HepG2 (cell line): ENCODE measurements around the gene PWWP2A.

Experiments used
- AHR ChIP-seq: IDR thresholded peaks from 2 replicates; pipeline ENCODE4 v1.6.1; 2018; ENCODE audit warnings: missing genetic modification reagents, missing compliant biosample characterization
- CREB1 ChIP-seq, 2 experiments: fragments of 450-650 bp in 1 of 2; IDR thresholded peaks; 2 replicates each; pipeline ENCODE4 v1.6.1; 2016 to 2017; ENCODE audit warnings: control low read depth in 1 of 2, mild to moderate bottlenecking in 1 of 2, missing compliant biosample characterization in 1 of 2, missing genetic modification characterization in 1 of 2
- NCOA1 ChIP-seq: sonication (generic); formaldehyde crosslinking; IDR thresholded peaks from 2 replicates; pipeline ENCODE4 v1.9.0; 2021; ENCODE audit warnings: missing genetic modification reagents
- POLR2A ChIP-seq, 2 experiments: IDR thresholded peaks; 2 replicates each; pipeline ENCODE4 v1.6.1; 2011; ENCODE audit warnings: low read depth in 2 of 2, low read length in 2 of 2, mild to moderate bottlenecking in 1 of 2, moderate library complexity in 1 of 2; ENCODE audit not compliant: insufficient read depth in 1 of 2
- RFX5 ChIP-seq: IDR thresholded peaks from 2 replicates; pipeline ENCODE4 v1.6.1; 2011; ENCODE audit warnings: low read depth, low read length, improper control_type of control experiment
- RXRA ChIP-seq: sonication (generic); formaldehyde crosslinking; IDR thresholded peaks from 2 replicates; pipeline ENCODE4 v1.5.1; 2020; ENCODE audit warnings: missing genetic modification reagents
- SNAPC5 ChIP-seq: sonication (generic); formaldehyde crosslinking; IDR thresholded peaks from 2 replicates; pipeline ENCODE4 v1.8.1; 2023; ENCODE audit warnings: mild to moderate bottlenecking, missing genetic modification reagents, borderline replicate concordance
- USF2 ChIP-seq, 2 experiments: sonication (generic) in 1 of 2; formaldehyde crosslinking in 1 of 2; IDR thresholded peaks; 2 replicates each; pipeline versions ENCODE4 v1.5.1 to v1.6.1; 2011 to 2020; ENCODE audit warnings: borderline replicate concordance in 1 of 2, low read depth in 1 of 2, low read length in 1 of 2, mild to moderate bottlenecking in 1 of 2, missing genetic modification reagents in 1 of 2, moderate library complexity in 1 of 2
- ZFP36L1 ChIP-seq: sonication (generic); formaldehyde crosslinking; IDR thresholded peaks from 2 replicates; pipeline ENCODE4 v1.8.0; 2022; ENCODE audit warnings: mild to moderate bottlenecking, missing genetic modification reagents, moderate library complexity
- ZNF460 ChIP-seq: sonication (generic); formaldehyde crosslinking; IDR thresholded peaks from 2 replicates; pipeline ENCODE4 v1.5.1; 2020; ENCODE audit warnings: missing genetic modification reagents, mild to moderate bottlenecking, borderline replicate concordance

- TF ChIP-seq ZNF460 (no peak), USF2 (IDR thresholded peaks at IDR 0.05; ENCODE audit: low read depth, low read length) (no peak), USF2 (CRISPR knock-in tag; IDR thresholded peaks at IDR 0.05; ENCODE audit: borderline replicate concordance) (no peak), NCOA1 (CRISPR knock-in tag) (no peak), RFX5 (no peak), ZFP36L1 (no peak), AHR (no peak), SNAPC5 (CRISPR knock-in tag) (no peak), POLR2A (IDR thresholded peaks at IDR 0.05; ENCODE audit: insufficient read depth in 1 of 2, low read depth in 2 of 2, low read length in 2 of 2) (no peak), CREB1 (IDR thresholded peaks at IDR 0.05) (no peak), CREB1 (CRISPR knock-in tag; IDR thresholded peaks at IDR 0.05) (no peak), RXRA (no peak)
Observed at GRCh38 chr5:160089531-160089930, 29.7 kb downstream of the PWWP2A start.
